SK-N-SH treated with all-trans-retinoic acid at 6 μM for 48 hours (cell line): ENCODE measurements around the gene MRPL33.

ENCODE experiments used
- ATAC-seq: fragments of 200-7000 bp; cut with Tn5 transposase; 3 replicates; pipeline ENCODE4 v1.9.1; 2020; ENCODE audit warnings: mild to moderate bottlenecking, moderate library complexity
- ARNTL ChIP-seq: fragments of 450-650 bp; formaldehyde crosslinking; IDR thresholded peaks from 2 replicates; pipeline ENCODE4 v1.5.0; 2020; ENCODE audit warnings: low read depth, mild to moderate bottlenecking, moderate library complexity, borderline replicate concordance
- BACH2 ChIP-seq: fragments of 250-450 bp; sonication (Bioruptor Pico); IDR thresholded peaks from 2 replicates; pipeline ENCODE4 v1.9.0; 2021; ENCODE audit warnings: mild to moderate bottlenecking, borderline replicate concordance
- CSDC2 ChIP-seq: fragments of 250-450 bp; sonication (Bioruptor Pico); IDR thresholded peaks from 2 replicates; pipeline ENCODE4 v1.5.0; 2020; ENCODE audit warnings: mild to moderate bottlenecking, moderate library complexity
- ESRRG ChIP-seq: fragments of 250-450 bp; sonication (Bioruptor Pico); IDR thresholded peaks from 2 replicates; pipeline ENCODE4 v1.6.1; 2021; ENCODE audit warnings: mild to moderate bottlenecking
- GLIS3 ChIP-seq: fragments of 250-450 bp; sonication (Bioruptor Pico); IDR thresholded peaks from 2 replicates; pipeline ENCODE4 v1.5.0; 2020; ENCODE audit warnings: mild to moderate bottlenecking, moderate library complexity
- ISL1 ChIP-seq: fragments of 250-450 bp; sonication (Bioruptor Pico); IDR thresholded peaks from 2 replicates; pipeline ENCODE4 v2.1.2; 2022; ENCODE audit warnings: mild to moderate bottlenecking, moderate library complexity
- OSR1 ChIP-seq: fragments of 250-450 bp; sonication (Bioruptor Pico); IDR thresholded peaks from 2 replicates; pipeline ENCODE4 v1.8.0; 2022; ENCODE audit warnings: moderate library complexity, mild to moderate bottlenecking, inconsistent platforms
- PPARA ChIP-seq: fragments of 250-450 bp; sonication (Bioruptor Pico); IDR thresholded peaks from 2 replicates; pipeline ENCODE4 v1.5.0; 2020; ENCODE audit warnings: mild to moderate bottlenecking, borderline replicate concordance
- RARB ChIP-seq: fragments of 250-450 bp; sonication (Bioruptor Pico); IDR thresholded peaks from 2 replicates; pipeline ENCODE4 v1.8.0; 2021; ENCODE audit warnings: mild to moderate bottlenecking, moderate library complexity
- SNAI2 ChIP-seq: fragments of 250-450 bp; sonication (Bioruptor Pico); IDR thresholded peaks from 2 replicates; pipeline ENCODE4 v1.5.0; 2020; ENCODE audit warnings: mild to moderate bottlenecking, moderate library complexity
- TCF4 ChIP-seq: fragments of 250-450 bp; sonication (Bioruptor Pico); IDR thresholded peaks from 2 replicates; pipeline ENCODE4 v1.8.0; 2021; ENCODE audit warnings: mild to moderate bottlenecking, moderate library complexity, borderline replicate concordance
- TOX ChIP-seq: fragments of 250-450 bp; sonication (Bioruptor Pico); IDR thresholded peaks from 2 replicates; pipeline ENCODE4 v1.8.0; 2021; ENCODE audit warnings: mild to moderate bottlenecking, moderate library complexity, borderline replicate concordance
- ZC3H10 ChIP-seq: fragments of 250-450 bp; sonication (Bioruptor Pico); IDR thresholded peaks from 2 replicates; pipeline ENCODE4 v1.5.1; 2021; ENCODE audit warnings: mild to moderate bottlenecking, moderate library complexity
- ZFP30 ChIP-seq: fragments of 450-650 bp; formaldehyde crosslinking; IDR thresholded peaks from 2 replicates; pipeline ENCODE4 v1.5.0; 2022; ENCODE audit warnings: mild to moderate bottlenecking, moderate library complexity
- ZNF565 ChIP-seq: fragments of 450-650 bp; formaldehyde crosslinking; conservative IDR thresholded peaks from 2 replicates; pipeline ENCODE4 v1.5.0; 2020; ENCODE audit warnings: low read depth, mild to moderate bottlenecking, moderate library complexity
- ZNF70 ChIP-seq: fragments of 450-650 bp; formaldehyde crosslinking; IDR thresholded peaks from 2 replicates; pipeline ENCODE4 v1.5.0; 2020; ENCODE audit warnings: mild to moderate bottlenecking, moderate library complexity
- ZNF8 ChIP-seq: fragments of 450-650 bp; formaldehyde crosslinking; IDR thresholded peaks from 2 replicates; pipeline ENCODE4 v1.5.0; 2020; ENCODE audit warnings: mild to moderate bottlenecking, moderate library complexity
- TF ChIP-seq, protein P1 (sequence below): fragments of 250-450 bp; sonication (Bioruptor Pico); IDR thresholded peaks from 2 replicates; pipeline ENCODE4 v1.5.1; 2020; ENCODE audit warnings: low read depth, mild to moderate bottlenecking, moderate library complexity
- TF ChIP-seq, protein P2 (sequence below): fragments of 250-450 bp; sonication (Bioruptor Pico); IDR thresholded peaks from 2 replicates; pipeline ENCODE4 v1.5.1; 2021; ENCODE audit warnings: mild to moderate bottlenecking, moderate library complexity
- TF ChIP-seq, protein P3 (sequence below): fragments of 250-450 bp; sonication (Bioruptor Pico); IDR thresholded peaks from 2 replicates; pipeline ENCODE4 v1.5.0; 2020; ENCODE audit warnings: mild to moderate bottlenecking, moderate library complexity
- TF ChIP-seq, protein P4 (sequence below): fragments of 250-450 bp; sonication (Bioruptor Pico); IDR thresholded peaks from 2 replicates; pipeline ENCODE4 v1.8.0; 2021; ENCODE audit warnings: low read depth, mild to moderate bottlenecking, moderate library complexity, borderline replicate concordance

The MRPL33 gene

DNA sequence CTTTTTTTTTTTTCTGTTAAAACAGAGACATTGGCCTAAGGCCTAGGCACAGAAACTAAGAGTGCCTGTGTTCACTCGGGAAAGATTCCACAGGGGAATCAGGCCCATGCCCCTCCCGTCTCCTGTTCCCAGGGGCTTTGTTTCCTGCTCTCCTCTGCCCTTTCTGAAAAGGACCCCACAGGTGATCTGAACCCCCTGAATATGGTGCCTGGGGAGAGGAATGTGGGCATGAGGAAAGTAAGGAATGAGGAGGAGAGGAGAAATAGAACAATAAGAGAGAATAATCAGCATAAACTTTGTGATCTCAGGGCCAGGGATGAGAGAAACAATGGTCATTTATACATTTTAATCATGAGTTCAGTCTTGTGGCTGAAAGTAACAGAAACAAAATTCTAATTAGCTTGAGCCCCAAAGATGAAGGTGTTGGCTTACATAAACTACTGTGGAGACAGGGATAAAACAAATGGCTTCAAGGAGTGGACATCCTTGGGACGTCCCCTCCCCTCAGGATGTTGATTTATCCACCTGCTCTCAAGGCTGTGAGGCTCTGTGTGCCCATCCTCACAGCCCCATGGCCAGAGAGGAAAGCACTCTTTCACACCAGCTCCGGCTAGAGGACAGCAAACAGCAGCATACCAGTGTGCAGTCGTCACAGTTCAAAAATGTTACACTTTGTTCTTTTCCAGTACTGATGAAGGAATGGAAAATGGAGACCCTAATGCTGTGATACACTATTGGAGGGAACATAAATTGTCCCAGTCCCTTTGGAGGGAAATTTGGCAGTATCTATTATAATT lies 46.4 kb upstream of the MRPL33 start:
- TF ChIP-seq, protein P1, sequence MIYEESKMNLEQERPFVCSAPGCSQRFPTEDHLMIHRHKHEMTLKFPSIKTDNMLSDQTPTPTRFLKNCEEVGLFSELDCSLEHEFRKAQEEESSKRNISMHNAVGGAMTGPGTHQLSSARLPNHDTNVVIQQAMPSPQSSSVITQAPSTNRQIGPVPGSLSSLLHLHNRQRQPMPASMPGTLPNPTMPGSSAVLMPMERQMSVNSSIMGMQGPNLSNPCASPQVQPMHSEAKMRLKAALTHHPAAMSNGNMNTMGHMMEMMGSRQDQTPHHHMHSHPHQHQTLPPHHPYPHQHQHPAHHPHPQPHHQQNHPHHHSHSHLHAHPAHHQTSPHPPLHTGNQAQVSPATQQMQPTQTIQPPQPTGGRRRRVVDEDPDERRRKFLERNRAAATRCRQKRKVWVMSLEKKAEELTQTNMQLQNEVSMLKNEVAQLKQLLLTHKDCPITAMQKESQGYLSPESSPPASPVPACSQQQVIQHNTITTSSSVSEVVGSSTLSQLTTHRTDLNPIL (CRISPR knock-in tag) = no peak
- TF ChIP-seq PPARA (no peak), TOX (CRISPR knock-in tag) (no peak), TCF4 (no peak), RARB (CRISPR knock-in tag) (no peak), OSR1 (CRISPR knock-in tag) (no peak), BACH2 (no peak), SNAI2 (CRISPR knock-in tag) (no peak), ZNF565 (no peak), GLIS3 (CRISPR knock-in tag) (no peak), ARNTL (CRISPR knock-in tag) (no peak), ESRRG (CRISPR knock-in tag) (no peak), ZNF70 (no peak)
- TF ChIP-seq, protein P2, sequence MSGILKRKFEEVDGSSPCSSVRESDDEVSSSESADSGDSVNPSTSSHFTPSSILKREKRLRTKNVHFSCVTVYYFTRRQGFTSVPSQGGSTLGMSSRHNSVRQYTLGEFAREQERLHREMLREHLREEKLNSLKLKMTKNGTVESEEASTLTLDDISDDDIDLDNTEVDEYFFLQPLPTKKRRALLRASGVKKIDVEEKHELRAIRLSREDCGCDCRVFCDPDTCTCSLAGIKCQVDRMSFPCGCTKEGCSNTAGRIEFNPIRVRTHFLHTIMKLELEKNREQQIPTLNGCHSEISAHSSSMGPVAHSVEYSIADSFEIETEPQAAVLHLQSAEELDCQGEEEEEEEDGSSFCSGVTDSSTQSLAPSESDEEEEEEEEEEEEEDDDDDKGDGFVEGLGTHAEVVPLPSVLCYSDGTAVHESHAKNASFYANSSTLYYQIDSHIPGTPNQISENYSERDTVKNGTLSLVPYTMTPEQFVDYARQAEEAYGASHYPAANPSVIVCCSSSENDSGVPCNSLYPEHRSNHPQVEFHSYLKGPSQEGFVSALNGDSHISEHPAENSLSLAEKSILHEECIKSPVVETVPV (CRISPR knock-in tag) = no peak
- TF ChIP-seq, protein P3, sequence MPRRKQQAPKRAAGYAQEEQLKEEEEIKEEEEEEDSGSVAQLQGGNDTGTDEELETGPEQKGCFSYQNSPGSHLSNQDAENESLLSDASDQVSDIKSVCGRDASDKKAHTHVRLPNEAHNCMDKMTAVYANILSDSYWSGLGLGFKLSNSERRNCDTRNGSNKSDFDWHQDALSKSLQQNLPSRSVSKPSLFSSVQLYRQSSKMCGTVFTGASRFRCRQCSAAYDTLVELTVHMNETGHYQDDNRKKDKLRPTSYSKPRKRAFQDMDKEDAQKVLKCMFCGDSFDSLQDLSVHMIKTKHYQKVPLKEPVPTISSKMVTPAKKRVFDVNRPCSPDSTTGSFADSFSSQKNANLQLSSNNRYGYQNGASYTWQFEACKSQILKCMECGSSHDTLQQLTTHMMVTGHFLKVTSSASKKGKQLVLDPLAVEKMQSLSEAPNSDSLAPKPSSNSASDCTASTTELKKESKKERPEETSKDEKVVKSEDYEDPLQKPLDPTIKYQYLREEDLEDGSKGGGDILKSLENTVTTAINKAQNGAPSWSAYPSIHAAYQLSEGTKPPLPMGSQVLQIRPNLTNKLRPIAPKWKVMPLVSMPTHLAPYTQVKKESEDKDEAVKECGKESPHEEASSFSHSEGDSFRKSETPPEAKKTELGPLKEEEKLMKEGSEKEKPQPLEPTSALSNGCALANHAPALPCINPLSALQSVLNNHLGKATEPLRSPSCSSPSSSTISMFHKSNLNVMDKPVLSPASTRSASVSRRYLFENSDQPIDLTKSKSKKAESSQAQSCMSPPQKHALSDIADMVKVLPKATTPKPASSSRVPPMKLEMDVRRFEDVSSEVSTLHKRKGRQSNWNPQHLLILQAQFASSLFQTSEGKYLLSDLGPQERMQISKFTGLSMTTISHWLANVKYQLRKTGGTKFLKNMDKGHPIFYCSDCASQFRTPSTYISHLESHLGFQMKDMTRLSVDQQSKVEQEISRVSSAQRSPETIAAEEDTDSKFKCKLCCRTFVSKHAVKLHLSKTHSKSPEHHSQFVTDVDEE = no peak
- TF ChIP-seq, protein P4, sequence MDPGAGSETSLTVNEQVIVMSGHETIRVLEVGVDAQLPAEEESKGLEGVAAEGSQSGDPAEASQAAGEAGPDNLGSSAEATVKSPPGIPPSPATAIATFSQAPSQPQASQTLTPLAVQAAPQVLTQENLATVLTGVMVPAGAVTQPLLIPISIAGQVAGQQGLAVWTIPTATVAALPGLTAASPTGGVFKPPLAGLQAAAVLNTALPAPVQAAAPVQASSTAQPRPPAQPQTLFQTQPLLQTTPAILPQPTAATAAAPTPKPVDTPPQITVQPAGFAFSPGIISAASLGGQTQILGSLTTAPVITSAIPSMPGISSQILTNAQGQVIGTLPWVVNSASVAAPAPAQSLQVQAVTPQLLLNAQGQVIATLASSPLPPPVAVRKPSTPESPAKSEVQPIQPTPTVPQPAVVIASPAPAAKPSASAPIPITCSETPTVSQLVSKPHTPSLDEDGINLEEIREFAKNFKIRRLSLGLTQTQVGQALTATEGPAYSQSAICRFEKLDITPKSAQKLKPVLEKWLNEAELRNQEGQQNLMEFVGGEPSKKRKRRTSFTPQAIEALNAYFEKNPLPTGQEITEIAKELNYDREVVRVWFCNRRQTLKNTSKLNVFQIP (CRISPR knock-in tag) = no peak
- ATAC-seq = no peak

DNA sequence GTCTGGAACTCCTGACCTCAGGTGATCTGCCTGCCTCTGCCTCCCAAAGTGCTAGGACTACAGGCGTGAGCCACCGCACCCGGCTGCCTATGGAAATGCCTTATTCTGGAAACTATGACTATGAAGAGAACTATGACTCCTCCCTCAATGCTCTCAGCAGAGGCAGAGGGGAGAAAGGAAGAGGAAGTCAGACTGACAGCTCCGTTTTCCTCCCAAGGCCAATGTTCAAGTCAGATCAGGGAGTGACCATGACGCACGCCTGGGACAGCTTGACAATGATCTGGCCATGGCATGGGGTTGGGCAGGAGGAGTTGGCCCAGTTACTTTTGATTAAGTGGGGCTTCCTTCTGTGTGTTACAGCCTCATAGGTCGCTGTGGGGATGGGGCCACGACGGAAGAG lies 44.3 kb upstream of the MRPL33 start:
- ATAC-seq = no peak
- TF ChIP-seq TOX (CRISPR knock-in tag) (no peak), RARB (CRISPR knock-in tag) (no peak), CSDC2 (CRISPR knock-in tag) (no peak), ZFP30 (CRISPR knock-in tag) (no peak), ARNTL (CRISPR knock-in tag) (no peak), ISL1 (CRISPR knock-in tag) (no peak), TCF4 (no peak), ZNF8 (no peak), ZNF565 (no peak), ZNF70 (no peak), ZC3H10 (CRISPR knock-in tag) (no peak), SNAI2 (CRISPR knock-in tag) (no peak), OSR1 (CRISPR knock-in tag) (no peak), GLIS3 (CRISPR knock-in tag) (no peak), PPARA (no peak), BACH2 (no peak)
- TF ChIP-seq, protein P2 (CRISPR knock-in tag) = no peak
- TF ChIP-seq, protein P3 = no peak
- TF ChIP-seq, protein P1 (CRISPR knock-in tag) = no peak
- TF ChIP-seq, protein P4 (CRISPR knock-in tag) = no peak
